Dermis blood vessel endothelial cell (primary cell): Measurements from ENCODE around the gene HRK. TPM values are rescaled to one million over a fixed set of nuclear protein-coding genes. Genes with fewer than 3 reads are reported as not detected.

ENCODE experiments used
- DNase-seq: peaks from one replicate; pipeline ENCODE4 v3.0.0; 2010
- total RNA-seq: library from RNA; depleted of rRNA; stranded (reverse); fragments of >200 nt; gene quantifications from 2 replicates; pipeline ENCODE4 v1.2.3, GENCODE V29; 2014

Gene HRK
- total RNA-seq, 1 donor from 2014 or later: not detected

DNA sequence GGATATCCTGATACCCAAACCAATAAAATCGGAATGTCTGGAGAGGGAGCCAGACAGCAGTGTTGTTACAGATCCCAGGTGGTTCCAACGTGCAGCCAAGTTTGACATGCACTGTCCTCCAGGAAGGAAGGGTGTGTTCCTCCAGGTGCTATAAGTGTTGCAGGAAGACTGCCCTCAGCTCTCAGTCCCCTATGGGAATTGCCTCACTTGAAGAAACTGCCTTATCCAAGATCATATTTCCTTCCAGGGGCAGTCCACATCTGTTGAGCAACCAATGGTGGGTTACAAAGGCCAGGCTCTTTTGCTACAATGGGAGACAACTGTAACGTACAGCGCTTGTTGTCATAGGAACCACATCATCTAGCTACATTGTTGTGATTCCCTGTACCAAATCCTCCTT lies 16.2 kb upstream of the HRK start:
- DNase-seq: no peak

DNA sequence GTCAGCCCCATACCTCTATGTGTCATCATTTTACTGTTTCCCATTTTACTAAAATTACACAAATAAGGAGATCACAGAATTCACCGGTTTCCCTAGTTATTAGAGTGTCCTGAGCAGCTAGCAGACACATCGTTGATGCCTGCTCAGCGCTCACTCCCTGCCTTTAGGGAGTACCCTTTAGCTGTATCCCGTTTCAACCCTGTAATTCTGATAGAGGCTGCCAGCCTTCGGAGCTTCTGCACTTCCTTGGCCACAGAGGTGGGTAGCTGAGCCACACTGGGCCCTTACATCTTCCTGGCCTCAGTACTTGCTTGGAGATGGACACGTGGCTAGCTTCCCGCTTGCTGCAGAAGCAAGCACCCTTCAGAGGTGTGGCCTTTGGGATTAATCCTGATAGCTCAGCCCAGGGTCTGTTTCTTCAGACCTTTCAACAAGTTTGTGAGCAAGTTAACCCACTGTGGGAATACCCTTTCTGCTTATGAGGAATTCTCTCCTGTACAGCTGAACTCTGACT lies 15.2 kb upstream of the HRK start:
- no peak for DNase-seq

DNA sequence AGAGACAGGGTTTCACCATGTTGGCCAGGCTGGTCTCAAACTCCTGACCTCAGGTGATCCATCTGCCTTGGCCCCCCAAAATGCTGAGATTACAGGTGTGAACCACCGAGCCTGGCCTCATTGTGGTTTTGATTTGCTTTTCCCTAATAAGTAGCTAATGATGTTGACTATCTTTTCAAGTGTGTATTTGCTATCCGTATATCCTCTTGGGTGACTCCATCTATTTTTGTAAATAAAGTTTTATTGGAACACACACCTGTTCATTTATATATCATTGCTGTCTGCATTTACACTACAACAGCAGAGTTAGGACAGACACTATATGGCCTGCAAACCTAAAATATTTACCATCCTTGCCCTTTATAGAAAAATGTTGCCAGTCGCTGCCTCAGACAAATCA lies 13.7 kb upstream of the HRK start:
- no peak for DNase-seq

DNA sequence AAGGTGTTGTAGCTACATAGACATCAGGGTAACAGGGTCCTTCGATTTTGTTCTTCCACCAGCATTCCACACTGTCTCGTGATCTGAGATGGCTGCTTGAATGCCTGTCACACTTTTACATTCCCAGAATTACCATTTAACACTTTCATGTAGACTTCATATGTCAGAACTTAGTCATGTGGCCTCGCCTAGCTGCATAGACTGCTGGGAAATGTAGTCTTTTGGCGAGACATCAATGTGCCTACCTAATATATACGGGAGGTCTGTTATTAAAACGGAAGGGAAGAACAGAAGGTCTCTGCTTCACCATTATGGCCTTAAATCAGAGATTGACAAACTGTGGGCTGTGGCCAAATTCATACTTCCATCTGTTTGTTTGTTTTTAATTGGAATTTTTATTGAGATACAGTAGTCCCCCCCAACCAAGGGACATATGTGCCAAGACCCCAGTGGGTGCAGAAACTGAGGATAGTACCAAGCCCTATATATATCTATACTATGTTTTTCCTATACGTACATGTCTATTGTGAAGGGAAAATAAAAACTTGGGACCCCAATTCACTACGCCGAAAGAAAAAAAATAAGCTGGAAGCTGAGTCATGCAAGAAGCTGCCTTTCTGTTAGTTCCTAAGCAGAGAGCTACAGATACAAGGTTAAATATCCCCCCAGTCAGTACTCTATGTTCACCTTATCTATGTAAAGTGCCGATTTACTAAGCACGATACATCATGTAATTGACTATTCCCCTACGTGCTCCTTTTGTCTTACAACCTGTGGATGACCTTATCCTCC lies 11.3 kb upstream of the HRK start:
- no peak for DNase-seq

DNA sequence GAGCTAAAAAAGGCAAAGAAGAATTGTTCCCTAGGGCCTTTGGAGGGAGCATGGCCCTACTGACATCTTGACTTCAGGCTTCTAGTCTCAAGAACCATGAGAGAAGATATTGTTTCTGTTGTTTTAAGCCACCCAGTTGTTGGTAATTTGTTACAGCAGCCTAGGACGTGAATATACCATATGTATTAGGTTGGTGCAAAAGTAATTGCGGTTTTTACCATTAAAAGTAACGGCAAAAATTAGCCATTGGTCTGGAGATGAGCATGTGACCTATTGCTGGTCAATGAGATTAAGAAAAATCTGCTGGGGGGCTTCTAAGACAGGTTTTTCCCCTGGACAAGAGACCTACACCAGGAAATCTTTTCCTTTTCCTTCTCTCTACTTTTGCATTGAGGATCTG lies 9.8 kb upstream of the HRK start:
- no peak for DNase-seq

DNA sequence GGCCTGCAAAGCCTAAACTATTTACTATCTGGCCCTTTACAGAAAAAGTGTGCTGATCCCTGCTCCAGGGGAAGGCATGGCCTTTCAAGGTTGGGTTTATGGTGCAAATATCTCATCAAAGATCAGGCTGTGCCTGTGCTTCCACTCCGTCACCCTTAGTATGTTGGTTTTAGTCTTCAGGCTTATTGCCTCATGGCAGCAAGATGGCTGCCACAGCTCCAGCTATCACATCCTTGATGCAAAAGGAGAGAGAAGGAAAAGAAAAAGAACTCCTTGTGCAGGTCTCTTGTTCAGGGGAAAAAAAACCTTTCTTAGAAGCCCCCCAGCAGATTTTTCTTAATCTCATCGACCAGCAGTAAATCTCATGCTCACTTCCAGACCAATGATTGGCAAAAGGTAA lies 9.1 kb upstream of the HRK start:
- no peak for DNase-seq

DNA sequence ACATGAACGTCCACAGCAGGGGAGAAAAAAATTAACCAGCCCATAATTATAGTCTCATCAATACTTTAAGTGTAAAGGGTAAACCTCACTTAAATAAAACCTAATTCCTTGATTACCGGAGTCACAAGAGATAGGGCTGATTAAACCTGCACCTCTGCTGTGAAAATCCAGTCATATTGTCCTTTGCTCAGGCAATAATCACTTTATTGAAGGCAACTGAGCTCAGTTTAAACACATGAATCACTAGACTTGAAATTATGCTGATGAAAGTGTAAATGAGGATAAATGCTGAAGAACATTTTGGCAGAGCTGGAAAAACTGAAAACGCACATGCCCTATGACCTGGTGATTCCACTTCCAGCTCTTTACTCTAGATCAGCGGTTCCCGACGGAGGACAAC lies 6.7 kb upstream of the HRK start:
- DNase-seq: no peak

DNA sequence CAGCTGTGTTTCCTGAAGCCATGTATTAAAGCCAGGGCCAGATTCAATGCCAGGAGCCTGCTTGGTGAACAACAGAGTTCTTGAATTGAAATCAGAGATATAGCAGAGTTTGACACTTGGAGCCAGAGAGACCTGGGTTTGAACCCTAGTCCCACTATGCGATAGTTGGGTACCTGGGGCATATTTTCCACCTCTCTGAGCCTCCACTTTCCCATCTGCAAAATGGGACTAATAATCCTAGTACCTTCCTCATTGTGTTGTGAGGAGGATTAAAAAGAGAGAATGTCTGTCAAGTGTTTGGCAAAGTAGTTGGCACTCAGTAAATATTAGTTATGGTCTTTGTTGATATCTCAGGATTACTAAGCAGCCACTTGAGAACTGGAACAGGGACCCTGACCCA lies 6.0 kb upstream of the HRK start:
- no peak for DNase-seq

DNA sequence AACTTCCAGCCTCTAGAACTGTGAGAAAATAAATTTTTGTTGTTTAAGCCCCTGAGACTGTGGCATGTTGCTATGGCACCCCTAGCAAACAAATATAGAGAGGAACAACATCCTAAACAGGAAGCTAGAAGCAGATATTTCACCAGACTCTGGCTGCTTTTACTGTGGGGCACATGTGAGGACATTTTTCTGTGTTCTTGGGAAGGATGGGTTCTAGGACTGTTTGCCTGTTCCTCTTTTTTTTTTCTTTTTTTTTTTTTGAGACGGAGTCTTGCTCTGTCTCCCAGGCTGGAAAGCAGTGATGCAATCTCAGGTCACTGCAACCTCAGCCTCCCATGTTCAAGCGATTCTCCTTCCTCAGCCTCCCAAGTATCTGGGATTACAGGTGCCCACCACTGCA lies 4.2 kb upstream of the HRK start:
- no peak for DNase-seq

DNA sequence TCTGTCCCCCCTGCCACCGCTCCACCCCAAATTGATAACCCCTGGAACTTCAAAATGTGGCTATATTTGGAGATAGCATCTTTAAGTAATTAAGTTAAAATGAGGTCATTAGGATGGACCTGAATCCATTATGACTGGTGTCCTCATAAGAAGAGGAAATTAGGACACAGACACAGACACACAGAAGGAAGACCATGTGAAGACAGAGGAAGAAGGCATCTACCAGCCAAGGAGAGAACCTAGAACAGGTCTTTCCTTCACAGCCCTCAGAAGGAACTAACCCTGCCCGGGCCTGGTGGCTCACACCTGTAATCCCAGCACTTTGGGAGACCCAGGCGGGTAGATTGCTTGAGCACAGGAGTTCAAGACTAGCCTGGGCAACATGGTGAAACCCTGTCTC lies 3.6 kb upstream of the HRK start:
- DNase-seq: no peak

DNA sequence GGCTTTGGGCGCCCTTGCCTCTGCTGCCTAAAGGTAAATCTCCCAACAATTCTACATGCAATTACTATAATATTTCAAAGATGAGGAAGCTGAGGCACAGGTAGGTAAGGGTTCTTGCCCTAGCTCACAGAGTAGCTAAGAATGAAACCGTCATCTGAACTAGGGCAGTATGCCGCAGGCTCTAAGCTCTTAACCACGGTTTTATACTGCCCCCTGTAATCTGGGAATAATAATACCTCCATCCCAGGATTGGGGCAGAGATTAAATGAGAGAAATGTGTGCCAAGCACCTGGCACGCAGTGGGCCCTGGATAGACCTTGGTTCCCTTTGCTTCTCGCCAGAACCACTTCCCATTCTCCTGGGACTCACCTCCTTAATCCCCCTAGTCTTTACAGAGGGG lies 1.5 kb upstream of the HRK start:
- DNase-seq: peak; percentile 67

DNA sequence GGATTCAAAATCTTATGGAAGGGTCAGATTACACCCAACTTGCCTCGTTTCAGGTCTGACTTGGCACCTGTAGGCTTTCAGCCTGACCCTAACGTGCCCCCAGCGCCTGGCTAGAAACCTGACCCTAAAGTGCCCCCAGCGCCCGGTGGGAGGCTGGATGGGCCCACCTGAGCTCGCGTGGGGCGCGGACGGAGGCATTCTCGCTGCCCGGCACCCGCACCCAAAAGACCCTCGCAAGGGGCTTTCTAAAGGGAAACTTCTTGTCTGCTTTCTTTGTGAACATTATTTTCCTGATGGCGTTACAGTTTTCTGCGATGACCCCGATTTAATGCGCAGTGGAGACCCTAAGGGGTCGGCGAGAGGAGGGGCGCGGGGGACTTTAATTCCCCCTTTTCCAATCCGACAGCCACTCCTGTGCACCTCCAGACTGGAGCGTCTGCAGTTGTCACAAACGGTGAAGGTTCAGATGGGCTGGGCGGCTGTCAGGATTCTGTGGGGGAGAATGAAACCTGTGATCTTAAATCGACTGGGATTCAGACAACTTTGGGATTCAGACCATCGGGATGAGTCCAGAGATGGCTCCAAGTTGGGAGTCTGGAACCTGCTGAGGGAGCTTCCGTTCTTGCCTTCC lies 751 bp upstream of the HRK start:
- no peak for DNase-seq

DNA sequence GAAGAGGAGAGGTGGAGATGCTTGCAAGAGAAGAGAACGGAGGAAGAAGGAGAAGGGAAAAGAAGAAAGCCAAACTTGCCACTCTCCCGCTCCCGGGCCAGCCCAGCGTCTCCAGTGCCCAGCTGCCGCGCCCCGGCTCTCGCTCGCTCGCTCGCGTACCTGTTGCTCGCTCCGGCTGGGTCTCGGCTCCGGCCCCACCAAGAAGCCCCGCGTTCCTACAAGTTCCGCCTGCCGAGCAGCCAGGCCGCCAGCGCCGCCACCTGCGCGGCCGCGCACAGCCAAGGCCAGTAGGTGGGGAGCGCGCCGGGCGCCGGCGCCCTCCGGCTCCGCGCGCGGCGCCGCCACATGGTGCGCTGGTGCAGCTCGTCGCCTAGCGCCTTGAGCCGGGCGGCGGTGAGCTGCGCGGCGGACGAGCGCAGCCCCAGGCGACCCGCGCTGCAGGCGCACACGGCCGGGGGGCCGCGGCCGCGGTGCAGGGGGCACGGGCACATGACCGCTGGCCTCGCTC lies 370 bp downstream of the HRK start:
- peak; percentile 74 for DNase-seq

DNA sequence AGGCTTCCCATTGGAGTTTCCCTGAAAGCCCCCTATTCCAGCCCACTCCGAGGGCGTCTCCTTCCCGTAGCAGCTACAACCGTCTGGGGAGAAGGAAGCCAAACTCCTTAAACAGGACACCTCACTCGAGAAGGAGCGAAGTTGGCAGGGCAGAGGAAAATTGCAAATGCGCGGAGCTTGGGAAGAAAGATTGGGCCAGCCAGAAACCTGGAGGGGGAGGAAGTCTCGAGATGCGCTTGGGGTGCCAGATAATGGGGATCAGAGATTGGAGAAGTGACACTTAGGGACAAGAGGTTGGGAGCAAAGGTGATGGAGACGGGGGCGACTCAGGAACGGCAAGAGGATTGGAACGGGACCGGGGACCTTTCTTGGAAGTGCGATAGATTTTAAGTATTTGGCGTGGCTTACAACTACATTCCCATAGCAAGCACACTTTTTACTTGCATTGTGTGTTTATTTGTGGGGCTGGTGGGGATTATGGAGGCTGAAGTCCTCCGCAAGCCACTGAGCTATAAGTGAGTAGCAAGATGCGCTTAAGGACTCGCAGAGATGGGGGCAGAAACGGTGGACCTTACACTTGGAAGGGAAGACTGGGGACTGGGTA lies 926 bp downstream of the HRK start:
- peak; percentile 17 for DNase-seq

DNA sequence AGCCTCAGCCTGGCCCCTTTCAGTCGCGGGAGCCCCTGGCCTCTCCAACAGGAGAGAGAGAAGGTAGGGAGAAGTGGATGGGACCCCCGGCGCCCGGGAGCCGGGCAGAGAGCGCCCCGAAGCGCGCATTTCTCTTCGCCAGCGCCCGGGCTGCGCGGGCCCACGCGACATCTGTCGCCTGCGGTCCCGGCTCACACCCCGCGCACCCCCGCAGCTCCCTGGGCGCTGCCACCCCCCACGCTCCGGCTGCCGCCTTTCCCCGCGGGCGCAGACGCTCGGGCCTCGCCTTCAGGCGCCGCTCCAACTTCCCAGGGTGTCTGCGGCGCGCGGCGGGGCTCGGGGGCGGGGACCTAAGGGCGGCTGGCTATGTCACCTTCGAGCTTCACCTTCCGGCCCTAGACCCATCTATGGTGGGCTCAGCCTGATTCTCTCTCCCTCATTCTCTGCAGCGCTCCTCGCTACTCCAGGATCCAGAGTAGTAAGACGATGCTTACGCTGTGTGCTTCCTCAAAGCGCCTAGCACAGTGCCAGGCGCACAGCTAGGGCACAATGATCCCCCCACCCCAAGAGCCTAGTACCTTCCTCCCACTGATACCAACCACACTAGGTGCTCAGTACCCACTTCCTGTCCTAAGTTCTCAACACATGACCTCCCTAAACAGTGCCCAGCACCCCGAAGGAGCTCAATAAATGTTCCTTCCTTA lies 1.6 kb downstream of the HRK start:
- no peak for DNase-seq

DNA sequence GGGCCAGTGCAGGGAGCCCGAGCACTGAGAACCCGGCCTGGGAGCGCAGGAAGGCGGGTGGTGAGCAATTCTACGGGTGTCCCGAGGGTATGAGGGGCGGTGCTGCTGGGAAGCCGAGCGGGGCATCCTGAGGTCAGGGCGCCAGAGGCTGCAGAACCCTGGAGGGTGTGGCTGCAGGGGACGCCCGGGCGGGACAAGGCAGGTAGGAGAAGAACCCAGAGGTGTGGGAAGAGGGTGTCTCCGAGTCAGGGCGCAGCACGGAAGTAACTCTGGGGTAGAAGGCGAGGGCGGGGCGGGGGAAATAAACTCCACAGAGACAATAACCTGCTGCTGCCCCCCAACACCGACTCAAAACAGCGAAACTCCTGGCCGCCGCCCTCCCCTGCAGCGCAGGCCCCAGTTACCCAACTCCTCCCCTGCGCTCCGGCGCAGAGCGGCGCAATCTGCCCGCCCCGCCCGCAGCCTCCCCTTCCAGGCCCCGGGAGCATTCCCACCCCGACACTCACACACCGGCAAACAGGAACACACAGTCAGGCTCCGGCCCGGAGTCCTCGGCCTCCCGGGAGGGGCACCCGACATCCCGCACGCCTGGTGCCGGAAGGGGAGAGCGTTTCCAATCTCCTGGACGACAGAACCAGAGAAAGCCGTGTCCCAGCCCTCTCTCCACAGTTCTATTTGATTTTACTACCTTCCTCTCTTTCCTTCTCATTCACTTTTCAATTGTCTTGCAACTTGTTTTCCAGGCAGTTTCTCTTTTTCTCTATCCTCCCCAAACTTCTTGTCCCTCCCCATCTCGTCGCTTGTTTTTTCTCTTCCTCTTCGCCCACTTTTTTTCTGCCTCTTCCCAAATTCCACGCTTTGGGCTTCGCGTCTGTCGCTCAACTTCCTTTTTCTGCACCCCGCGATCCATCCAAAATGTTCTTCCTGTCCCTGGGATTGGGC lies 2.4 kb downstream of the HRK start:
- no peak for DNase-seq

DNA sequence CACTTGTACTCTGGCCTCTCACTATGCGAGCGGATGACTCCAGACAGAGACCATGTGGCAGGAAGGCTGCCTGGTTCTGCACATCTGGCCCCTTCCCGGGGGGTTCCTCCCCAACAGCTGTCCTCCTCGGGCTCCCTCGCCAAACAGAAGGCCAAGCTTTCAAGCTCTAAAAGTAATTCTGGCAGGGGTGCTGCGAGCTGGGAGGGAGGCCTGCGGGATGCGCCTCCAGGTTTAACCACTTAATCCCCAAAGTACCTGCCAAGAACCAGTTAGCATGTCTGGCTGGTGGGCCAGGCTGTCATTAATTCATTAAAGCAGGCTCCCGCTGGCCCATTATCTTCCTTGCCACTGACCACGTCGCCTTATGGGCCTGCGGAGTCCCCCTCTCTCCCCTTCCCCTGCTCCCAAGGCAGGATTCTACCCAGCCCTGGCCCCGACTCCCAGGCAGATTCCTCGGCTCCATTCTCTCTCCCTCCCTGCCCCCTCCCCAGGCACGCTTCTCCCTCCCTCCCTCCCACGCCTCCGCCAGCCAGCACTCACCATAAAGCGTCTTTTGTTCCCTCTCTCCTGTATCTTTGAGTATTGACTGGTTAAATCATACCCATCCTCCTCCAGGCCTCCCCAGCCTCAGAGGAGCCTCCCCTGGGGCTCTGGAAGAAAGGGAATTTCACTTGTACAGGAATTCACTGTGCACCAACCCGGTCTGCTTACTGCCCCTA lies 4.9 kb downstream of the HRK start:
- DNase-seq: no peak

DNA sequence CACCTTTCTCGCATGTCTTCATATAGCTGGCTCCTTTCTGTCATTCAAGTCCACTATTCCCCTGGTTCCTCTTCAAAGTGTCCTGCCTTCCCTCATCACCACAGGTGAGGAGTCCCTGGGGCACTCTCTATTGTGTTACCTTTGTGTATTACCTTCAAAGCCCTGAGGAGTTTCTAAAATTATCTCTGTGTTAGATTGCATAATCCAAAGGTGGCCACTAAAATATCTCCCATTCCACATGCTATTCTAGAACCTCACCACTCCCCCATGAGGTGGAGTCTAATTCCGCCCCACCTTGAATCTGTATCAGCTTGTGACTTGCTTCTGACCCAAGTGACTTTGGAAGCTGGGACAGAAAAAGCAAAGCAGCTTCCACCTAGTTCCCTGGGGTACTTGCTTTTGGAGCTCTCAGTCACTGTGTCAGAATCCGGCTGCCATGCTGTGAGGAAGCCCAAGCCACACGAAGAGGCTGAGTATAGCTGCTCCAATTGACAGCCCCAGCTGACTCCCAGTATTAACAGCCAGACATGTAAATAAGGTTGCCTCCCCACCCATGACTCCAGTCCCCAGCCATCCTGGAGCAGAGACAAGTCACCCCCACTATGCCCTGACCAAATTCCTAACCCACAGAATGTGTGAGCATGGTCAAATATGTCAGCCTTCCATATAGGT lies 6.8 kb downstream of the HRK start:
- no peak for DNase-seq

DNA sequence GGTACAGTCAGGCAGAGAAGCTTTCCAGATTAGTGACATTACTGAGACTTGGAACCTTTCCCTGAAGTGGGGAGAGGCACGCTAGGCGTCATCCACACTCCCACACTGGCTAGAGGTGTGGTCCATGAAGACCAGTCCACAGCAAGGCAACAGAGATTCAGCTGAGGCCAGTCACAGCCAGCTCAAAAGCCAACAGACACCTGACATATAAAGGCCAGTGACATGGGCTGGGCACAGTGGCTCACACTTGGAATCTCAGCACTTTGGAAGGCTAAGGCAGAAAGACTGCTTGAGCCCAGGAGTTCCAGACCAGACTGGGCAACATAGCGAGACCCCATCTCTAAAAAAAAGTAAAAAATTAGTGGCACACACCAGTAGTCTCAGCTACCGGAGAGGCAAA lies 10.9 kb downstream of the HRK start:
- DNase-seq: no peak

DNA sequence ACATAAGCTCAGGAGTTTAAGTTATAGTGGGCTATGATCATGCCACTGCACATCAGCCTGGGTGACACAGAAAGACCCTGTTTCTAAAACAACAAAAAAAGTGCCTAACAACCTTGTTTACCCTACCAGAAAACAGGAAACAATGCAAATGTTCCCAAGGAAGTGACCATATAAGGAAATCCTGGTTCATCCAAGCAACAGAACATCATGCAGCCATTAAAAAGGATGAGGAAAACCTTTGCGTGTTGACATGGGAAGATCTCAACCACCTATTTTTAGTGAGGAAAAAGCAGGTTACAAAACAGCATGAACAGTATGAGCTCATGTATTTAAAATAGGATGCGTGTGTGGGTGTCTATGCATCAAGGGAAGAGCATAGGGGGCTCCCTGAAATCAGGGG lies 13.7 kb downstream of the HRK start:
- DNase-seq: no peak
